GM19467 (cell line): ENCODE measurements around the gene MTA2.

Source experiments
- ATAC-seq: cut with Tn5 transposase; IDR thresholded peaks from one replicate; pipeline ENCODE4 v1.9.1; 2021; ENCODE audit warnings: mild to moderate bottlenecking, moderate library complexity; ENCODE audit not compliant: unreplicated experiment

The MTA2 gene

DNA sequence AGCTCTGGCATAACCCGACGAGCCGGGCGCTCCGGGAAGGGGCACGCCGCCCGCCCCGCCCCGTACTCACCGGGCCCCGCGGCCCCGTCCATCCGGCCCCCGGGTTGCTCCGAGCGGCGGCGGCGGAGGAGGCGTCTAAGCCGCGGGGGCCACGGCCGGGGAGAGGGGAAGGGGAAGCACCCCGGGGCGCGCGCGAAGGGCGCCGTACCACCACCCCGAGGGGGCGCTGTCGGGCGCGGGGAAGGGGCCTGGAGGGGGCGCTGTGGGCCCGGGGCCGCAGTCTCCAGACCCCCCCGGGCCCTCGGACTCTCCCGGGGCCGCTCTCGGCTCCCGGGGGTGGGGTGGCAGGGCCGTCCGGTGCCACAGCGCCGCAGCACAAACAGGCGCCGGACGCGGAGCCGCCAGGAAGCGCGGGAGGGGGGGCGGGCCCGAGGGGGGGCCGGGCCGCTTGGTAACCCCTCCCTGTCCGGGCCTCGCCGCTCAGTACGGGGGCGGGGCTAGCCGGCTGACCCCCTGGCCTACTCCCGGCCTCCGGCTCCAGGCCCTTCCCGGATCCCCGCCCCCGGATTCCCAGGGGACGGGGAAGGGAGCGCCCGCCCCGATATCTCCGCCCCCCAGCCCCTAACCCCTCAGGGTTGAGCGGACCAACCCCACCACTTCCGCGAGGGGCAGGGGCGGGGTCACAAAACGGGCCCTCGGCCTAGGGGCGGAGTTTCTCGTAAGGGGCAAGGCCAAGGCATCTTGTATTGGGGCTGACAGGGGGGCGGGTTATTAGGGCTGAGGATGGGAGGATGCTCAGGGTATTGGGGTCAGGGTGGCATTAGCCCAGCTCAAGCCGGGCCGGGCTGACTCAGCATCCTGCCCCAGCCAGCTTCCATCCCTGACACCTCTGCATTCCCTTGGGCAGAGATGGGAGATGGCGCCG is 11.0 kb upstream of the MTA2 start, which contains the start of the genes EML3 and ROM1:
Gene EML3 (minus strand): TSS at position 410 of the 925 bp plus-strand sequence. CDS start 318 bp downstream, at position 92.
Gene ROM1 (plus strand): TSS at position 892 of the 925 bp plus-strand sequence. CDS start 25 bp downstream, at position 917.
- peak; percentile 57 for ATAC-seq

GRCh38 chr11:62611705-62612365 is 10.2 kb upstream of the MTA2 start:
- ATAC-seq: peak; percentile 15

- ATAC-seq: no peak
These were observed 9.4 kb upstream of the MTA2 start for GRCh38 chr11:62610814-62611704.

DNA sequence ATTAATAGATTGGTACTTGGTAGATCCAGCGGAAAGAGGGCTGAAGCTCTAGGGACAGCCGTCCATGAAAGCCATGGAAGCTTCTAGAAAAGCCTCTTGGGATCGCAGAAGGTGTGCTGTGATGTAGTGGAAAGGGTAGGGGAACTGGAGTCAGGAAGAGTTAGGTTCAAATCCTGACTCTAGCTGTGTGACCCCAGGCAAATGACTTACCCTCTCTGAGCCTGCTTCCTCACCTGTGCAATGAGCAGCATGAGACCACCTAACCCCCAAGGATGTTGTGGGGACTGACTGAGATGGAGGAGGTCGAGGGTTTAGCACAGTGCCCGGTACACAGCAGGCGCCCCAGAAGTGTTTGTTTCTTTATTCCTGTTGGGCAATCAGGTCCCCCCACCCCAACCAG is 8.7 kb upstream of the MTA2 start:
- ATAC-seq: no peak

DNA sequence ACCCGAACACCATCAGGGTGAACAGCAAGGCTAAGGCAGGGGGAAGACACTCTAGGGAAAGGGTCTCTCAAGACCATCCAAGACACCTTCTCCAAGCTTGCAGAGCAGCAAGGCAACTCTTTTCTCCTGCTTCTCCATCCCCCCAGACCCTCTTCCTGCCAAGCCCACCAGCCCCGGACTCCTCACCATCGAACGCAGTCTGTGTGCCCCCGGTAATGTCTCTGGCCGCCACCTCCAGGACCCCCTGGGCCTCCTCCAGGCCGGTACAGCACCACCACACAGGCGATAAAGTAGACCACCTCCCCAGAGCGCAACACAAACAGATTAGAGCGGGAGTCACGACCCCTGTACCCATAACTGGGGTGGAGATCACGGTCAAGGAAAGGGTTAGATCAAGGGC is 7.1 kb upstream of the MTA2 start:
- ATAC-seq: no peak

DNA sequence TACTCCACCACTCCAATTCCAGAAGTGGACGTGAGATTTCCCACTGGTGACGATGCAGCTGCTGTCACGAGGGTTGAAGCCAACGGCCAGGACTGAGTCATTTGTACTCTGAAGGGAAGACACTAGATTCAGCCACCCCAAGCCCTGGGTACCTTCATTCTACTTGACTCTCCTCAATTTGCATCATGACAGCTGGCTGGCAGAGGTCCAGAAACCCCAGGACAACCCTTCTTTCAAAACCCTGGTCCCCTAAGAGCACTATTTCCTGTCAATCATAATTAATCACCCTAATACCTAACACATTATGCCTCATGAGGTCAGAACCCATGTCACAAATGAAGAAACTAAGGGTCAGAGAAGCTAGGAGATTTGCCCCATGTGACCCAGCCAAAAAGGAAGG is 6.0 kb upstream of the MTA2 start:
- no peak for ATAC-seq

- ATAC-seq: no peak
These were observed 4.2 kb upstream of the MTA2 start for GRCh38 chr11:62605902-62606301.

DNA sequence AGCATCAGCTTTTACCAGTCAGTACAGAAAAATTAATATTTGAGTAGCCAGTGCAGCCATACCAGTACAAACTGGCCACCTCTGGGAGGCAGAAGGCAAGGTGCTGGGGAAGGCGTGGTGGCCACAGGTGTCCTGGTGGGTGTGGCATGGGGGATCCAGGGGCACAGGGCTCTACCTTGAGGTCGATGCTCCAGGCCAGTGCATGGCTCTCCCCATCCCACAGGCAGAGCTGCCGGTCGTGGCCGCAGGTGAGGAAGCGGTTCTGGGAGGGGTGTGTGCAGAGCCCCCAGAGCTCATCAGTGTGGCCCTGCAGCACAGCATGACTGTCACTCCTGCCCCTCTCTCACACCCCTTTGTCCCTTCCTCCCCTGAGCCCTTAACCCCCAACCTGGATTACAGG is 3.8 kb upstream of the MTA2 start:
- no peak for ATAC-seq

DNA sequence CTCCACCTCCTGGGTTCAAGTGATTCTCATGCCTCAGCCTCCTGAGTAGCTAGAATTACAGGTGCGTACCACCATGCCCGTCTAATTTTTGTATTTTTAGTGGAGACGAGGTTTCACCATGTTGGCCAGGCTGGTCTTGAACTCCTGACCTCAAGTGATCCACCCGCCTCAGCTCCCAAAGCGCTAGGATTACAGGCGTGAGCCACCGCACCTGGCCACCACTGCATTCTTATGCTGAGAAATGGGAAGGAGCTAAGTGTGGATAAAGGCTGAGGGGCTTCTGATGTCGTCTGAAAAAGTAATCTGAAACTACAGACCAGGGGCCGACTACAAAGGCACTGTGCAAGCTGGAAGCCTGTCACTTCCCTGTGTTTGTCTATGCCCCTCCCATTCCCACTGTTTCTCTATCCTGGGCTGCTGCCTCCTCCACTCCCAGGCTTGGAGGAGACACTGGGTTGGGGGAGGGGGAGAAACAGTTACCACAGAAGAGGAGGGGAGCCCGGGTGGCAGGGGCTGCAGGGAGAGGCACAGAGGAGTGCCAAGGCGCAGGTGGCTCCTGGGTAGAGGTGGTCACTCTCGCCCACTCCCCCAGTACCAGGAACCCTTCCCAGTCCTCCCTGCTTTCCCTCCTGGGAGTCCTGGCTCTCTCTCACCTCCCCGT is 2.9 kb upstream of the MTA2 start:
- no peak for ATAC-seq

GRCh38 chr11:62603776-62604299 is 2.2 kb upstream of the MTA2 start:
- ATAC-seq: no peak

DNA sequence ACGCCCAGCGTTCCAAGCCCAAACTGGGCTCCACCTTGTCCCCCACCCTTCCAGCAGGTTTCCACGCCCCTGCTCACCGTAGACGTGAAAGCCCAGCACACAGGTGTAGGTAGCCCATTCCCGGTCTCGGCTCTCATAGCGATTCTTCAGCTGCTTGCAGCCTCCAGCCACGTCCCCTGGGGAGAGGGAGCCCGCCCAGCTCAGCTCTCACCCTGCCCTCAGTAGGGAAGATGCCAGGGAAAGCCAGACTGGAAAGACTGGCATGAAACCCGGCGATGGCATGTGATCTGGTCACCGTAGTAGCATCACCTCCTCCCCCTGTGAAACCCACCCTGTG is 1.4 kb upstream of the MTA2 start:
- ATAC-seq: no peak

GRCh38 chr11:62602141-62603071 is 741 bp upstream of the MTA2 start:
- ATAC-seq: no peak

GRCh38 chr11:62601122-62601371 is 618 bp downstream of the MTA2 start:
- ATAC-seq: peak; percentile 5

- no peak for ATAC-seq
These were observed 1.1 kb downstream of the MTA2 start for GRCh38 chr11:62600367-62601121.

DNA sequence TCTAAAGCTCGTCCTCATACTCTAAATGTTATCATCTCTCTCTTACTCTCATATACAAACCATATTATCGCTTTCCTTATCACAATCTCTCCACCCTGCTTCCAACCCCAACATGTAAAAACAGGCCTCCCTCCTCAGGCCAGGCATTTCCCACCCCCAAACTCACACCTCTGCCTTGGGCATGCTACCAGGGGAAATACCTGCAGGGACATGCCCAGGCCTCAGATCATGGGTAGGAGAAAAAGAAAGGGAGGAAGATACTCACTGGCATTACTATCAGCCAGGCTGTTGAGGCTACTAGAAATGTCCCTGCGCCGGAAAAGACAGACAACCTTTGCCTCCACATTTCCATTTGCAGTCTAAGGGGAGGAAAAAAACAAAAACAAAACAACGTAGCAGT is 1.8 kb downstream of the MTA2 start:
- ATAC-seq: no peak

- peak; percentile 42 for ATAC-seq
These were observed 2.5 kb downstream of the MTA2 start for GRCh38 chr11:62599069-62599696.

GRCh38 chr11:62595124-62595523 is 6.5 kb downstream of the MTA2 start:
- no peak for ATAC-seq

DNA sequence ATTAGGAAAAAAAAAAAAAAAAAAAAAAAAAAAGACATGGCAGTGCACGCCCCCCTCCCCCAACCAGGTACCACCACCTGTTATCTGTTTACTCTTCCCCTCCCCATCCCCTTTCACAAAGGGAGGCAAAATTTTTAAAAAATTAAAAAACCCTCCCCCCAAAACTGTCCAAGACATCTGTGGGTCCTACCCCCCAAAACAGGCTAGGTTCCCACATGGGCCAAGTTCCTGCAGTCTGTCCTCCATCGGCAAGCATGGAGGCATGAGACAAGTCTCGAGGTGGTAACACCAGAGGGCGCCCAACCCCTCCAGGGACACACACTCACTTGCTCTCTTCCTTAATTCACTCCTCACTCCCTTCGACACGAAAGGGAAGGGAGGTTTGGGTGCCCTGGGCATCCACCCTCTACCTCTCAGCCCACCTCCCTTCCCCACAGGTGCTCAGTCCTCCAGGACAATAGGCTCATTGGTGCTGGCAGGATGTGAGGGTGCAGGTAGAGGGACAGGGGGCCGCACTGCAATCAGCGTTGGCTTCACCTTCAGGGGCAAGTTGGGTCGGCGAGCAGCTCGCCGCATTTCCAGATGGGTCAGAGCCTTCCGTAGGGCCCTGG is 8.1 kb downstream of the MTA2 start:
- ATAC-seq: no peak
